NCI-H524 (cell line): ENCODE results near the gene WFIKKN2.
A peak's percentile ranks its signal among the peaks of the same experiment; 100 is the strongest.
"Not testable (repeated sequence)": the region's sequence is repeated elsewhere in the genome, so short reads cannot be mapped to it uniquely, and the experiment has no call there.

Experiments
- DNase-seq, 2 experiments: peaks; one replicate each; lab custom pipeline; 2025; lab: John Stamatoyannopoulos, UW

The WFIKKN2 gene

GRCh38 chr17:50856431-50856830 lies 21.0 kb downstream of the WFIKKN2 start:
- no peak for DNase-seq

- no peak for DNase-seq
Measured at GRCh38 chr17:50858486-50859225, 23.3 kb downstream of the WFIKKN2 start.

DNA sequence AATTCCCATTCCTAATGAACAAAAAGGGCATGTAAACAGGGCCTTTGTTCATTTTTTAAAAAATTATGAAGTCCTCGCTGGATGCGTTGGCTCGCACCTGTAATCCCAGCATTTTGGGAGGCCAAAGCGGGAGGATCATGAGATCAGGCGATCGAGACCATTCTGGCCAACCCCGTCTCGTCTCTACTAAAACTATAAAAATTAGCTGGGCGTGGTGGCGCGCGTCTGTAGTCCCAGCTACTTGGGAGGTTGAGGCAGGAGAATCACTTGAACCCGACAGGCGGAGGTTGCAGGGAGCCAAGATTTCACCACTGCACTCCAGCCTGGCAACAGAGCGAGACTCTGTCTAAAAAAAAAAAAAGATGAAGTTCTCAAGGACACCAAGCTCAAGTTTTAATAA lies 24.3 kb downstream of the WFIKKN2 start:
- DNase-seq, result not testable (repeated sequence)

- no peak for DNase-seq
Measured at GRCh38 chr17:50861334-50861676, 25.9 kb downstream of the WFIKKN2 start.

GRCh38 chr17:50861822-50862528 lies 26.6 kb downstream of the WFIKKN2 start:
- no peak for DNase-seq

- peak; percentile 11 to 54 for DNase-seq
Measured at GRCh38 chr17:50863221-50863843, 27.9 kb downstream of the WFIKKN2 start.

GRCh38 chr17:50863931-50864330 lies 28.5 kb downstream of the WFIKKN2 start:
- DNase-seq, result no peak

- DNase-seq, result peak in 1 of 2 experiments; percentile 56
Measured at GRCh38 chr17:50864747-50865059, 29.3 kb downstream of the WFIKKN2 start.

GRCh38 chr17:50865060-50865867 lies 29.9 kb downstream of the WFIKKN2 start:
- DNase-seq, result peak; percentile 58 to 73

GRCh38 chr17:50865868-50866260 lies 30.5 kb downstream of the WFIKKN2 start:
- DNase-seq, result peak in 1 of 2 experiments; percentile 61

GRCh38 chr17:50866261-50866949 lies 31.0 kb downstream of the WFIKKN2 start, which contains the start of gene TOB1:
Gene TOB1 (minus strand): TSS chr17:50866354. CDS start chr17:50864017, 2,337 bp downstream.
- DNase-seq, result peak; percentile 98

DNA sequence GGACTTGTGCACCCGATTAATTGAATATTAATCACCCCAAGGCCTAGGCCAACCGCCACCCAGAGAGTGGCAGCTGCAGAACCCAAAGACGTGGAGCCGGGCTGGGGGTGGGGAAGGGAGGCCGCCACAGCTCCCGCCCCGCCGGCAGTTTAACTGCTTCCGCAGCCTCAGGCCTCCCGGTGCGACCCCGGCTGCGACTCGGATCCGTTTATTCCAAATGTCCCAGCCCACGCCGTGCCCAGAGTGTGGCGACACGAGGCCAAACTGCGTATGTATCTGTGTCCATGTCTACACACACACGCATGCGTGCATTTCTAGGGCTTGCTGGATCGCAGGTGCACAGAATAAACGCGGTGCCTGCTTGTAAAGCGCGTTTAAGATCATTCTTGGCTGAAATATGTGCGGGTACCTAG lies 31.6 kb downstream of the WFIKKN2 start:
- DNase-seq, result peak; percentile 79 to 91

- peak; percentile 97 to 98 for DNase-seq
Measured at GRCh38 chr17:50867363-50868139, 32.2 kb downstream of the WFIKKN2 start.

GRCh38 chr17:50868140-50868438 lies 32.7 kb downstream of the WFIKKN2 start:
- no peak for DNase-seq

GRCh38 chr17:50868602-50869001 lies 33.2 kb downstream of the WFIKKN2 start:
- no peak for DNase-seq

DNA sequence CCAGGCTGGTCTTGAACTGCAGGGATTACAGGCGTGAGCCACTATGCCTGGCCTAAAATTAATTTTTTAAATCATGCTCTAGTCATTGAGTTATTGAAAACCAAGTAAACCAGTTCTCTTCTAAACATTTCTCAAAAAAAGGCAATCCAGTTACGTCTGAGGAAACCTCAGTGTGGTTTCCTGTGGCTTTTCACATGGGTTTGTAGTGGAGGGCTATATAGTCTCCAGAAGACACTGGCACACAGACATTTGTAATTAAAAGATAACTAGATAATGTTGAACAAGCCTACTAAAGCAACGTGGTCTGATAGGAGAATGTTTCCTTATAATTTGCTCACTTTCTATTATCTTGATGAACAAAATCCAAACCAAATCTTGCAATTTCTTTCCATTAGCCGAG lies 36.0 kb downstream of the WFIKKN2 start:
- no peak for DNase-seq

DNA sequence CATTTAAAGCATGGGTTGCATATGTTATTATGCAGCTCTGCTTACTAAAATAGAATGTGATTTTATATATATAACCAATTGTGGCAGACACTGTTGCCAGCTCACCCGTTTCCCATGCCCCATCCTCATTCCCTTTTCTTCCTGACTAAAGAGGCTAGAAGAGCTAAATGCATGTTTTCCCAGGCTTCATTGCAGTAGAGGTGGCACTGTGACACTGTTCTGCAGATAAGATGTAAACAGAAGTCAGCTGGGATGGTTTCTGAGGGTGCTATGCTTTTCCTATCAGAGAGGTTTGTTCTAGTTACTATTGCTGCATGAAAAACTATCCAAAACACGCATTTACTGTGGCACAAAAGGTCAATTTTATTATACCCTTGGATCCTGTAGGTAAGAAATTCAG lies 36.5 kb downstream of the WFIKKN2 start:
- no peak for DNase-seq

DNA sequence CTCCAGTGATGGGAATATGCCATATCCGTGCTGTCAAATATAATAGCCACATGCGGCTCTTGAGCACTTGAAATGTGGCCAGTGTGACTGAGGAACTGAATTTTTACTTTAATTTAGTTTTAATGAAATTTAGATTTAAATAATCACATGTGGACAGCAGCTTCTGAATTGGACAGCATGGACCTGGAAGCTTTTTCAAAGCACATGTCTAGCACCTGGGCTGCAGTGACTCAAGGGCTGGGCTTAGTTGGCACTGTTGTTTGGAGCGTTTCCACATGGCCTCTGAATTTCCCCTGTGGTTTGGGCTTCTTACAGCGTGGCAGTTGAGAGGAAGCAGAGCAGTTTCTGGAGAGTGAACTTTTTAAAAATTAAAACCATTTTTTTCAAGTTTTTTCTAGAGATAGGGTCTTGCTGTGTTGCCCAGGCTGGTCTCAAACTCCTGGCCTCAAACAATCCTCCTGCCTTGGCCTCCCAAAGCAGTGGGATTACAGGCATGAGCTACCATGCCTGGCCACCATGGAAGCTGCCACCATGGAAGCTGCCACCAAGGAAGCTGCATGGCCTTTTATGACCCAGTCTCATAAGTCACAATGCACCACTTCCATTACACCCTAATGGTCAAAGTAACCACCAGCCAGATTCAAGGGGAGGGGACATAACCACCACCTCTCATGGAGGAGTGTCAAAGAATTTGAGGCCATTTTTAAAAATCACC lies 37.5 kb downstream of the WFIKKN2 start:
- no peak for DNase-seq

DNA sequence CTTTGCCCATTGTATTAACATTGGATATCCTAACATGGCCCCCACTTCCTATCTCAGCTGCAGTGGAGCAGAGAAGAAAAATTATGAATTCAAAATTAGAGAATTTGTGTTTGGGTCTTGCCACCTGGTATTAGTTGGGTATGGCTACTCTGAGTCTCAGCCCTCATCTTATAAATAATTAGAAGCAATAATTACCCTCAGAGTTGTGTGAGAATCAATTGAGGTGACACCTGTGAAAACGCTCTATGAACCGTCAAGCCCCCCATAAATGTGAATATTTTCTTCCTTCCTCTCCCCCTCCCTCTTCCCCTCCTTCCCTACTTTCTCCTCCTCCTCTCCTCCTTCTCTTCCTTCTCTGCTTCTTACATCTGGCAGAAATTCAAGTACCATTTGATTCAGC lies 39.7 kb downstream of the WFIKKN2 start:
- DNase-seq, result no peak

DNA sequence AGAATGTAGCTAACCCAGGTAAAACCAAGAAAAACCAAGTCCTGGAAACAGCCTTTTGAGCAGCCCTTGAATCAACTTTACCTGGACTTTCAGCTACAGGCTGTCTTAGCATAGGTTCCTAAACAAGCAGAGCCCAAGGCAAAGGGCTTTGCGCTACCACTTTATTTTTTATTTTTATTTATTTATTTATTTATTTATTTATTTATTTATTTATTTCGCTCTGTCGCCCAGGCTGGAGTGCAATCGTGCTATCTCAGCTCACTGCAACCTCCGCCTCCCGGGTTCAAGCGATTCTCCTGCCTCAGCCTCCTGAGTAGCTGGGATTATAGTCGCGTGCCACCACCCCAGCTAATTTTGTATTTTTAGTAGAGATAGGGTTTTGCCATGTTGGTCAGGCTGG lies 41.7 kb downstream of the WFIKKN2 start:
- not testable (repeated sequence) for DNase-seq
